DND-41 (cell line): ENCODE measurements around the gene DRC3.

Experiments
- ATAC-seq: fragments of 200-7000 bp; cut with Tn5 transposase; 3 replicates; pipeline ENCODE4 v1.9.1; 2021; ENCODE audit warnings: low read depth; ENCODE audit not compliant: insufficient read depth
- DNase-seq: peaks from one replicate; pipeline ENCODE4 v3.0.0-alpha.2; 2020
- H2AFZ ChIP-seq: 2 replicates; pipeline ENCODE4 v1.6.0; 2012; ENCODE audit warnings: low read depth, low read length
- H3K27ac ChIP-seq: 2 replicates; pipeline ENCODE4 v1.5.1; 2012; ENCODE audit warnings: low read length, inconsistent platforms
- H3K27me3 ChIP-seq: fragments of 200-600 bp; sonication (generic); 2 replicates; pipeline ENCODE4 v1.6.0; 2012; ENCODE audit warnings: low read length, mild to moderate bottlenecking, inconsistent platforms; ENCODE audit not compliant: insufficient read depth, poor library complexity
- H3K36me3 ChIP-seq: 2 replicates; pipeline ENCODE4 v1.5.1; 2012; ENCODE audit warnings: low read length, inconsistent platforms; ENCODE audit not compliant: insufficient read depth
- H3K4me1 ChIP-seq: 2 replicates; pipeline ENCODE4 v1.5.1; 2012; ENCODE audit warnings: mild to moderate bottlenecking, low read length; ENCODE audit not compliant: insufficient read depth
- H3K4me2 ChIP-seq: 2 replicates; pipeline ENCODE4 v1.6.0; 2012; ENCODE audit warnings: mild to moderate bottlenecking, moderate library complexity, low read length, inconsistent platforms; ENCODE audit not compliant: insufficient read depth
- H3K4me3 ChIP-seq, 2 experiments: fragments of 200-600 bp in 1 of 2; shearing (Covaris generic) in 1 of 2; 2 replicates each; pipeline ENCODE4 v1.5.1; 2012 to 2016; ENCODE audit warnings: inconsistent platforms in 2 of 2, low read length in 2 of 2, mild to moderate bottlenecking in 2 of 2, low read depth in 1 of 2, moderate library complexity in 1 of 2
- H3K79me2 ChIP-seq: 2 replicates; pipeline ENCODE4 v1.6.0; 2012; ENCODE audit warnings: low read length, inconsistent platforms; ENCODE audit not compliant: insufficient read depth
- H3K9ac ChIP-seq: 2 replicates; pipeline ENCODE4 v1.6.0; 2012; ENCODE audit warnings: low read depth, mild to moderate bottlenecking, inconsistent platforms, low read length, moderate library complexity
- H3K9me3 ChIP-seq: 2 replicates; pipeline ENCODE4 v1.5.1; 2012; ENCODE audit warnings: low read length, moderate library complexity, mild to moderate bottlenecking, inconsistent platforms; ENCODE audit not compliant: insufficient read depth, severe bottlenecking
- H4K20me1 ChIP-seq: 2 replicates; pipeline ENCODE4 v1.6.0; 2012; ENCODE audit warnings: low read length; ENCODE audit not compliant: insufficient read depth
- EZH2 ChIP-seq: IDR thresholded peaks from 3 replicates; pipeline ENCODE4 v1.6.1; 2012; ENCODE audit warnings: borderline replicate concordance, low read depth, mild to moderate bottlenecking, moderate library complexity, low read length, inconsistent platforms; ENCODE audit not compliant: severe bottlenecking
- TF ChIP-seq, protein P1 (sequence below): IDR thresholded peaks from 2 replicates; pipeline ENCODE4 v1.5.1; 2012; ENCODE audit warnings: borderline replicate concordance, low read length, moderate library complexity, mild to moderate bottlenecking; ENCODE audit not compliant: poor library complexity, severe bottlenecking; ENCODE audit errors: extremely low read depth

Gene DRC3

DNA sequence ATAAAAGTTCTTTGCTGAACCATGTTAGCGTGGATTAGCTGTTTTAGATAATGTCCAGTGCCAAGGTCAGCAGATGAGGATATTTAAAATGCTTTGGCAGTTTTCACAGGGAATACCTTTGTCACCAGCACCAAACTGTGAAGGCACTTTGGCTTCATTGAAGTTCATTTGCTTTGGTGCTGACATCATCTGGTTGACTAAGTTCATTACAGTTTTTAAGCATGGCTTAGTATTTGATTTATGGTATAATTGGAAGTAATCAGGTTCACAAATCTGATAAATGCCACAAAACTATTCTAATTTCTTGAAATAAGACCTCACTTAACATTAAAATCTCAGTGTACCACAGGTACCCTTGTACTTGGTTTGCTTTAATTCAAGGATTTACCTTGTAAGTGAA is 70.8 kb downstream of the DRC3 start:
- Histone ChIP-seq H3K4me2 (no peak overlapping the region), H4K20me1 (peaks cover 21% of the 10 kb centered on the region), H2AFZ (no peak overlapping the region), H3K27me3 (no peaks in the 10 kb centered on the region), H3K79me2 (peaks cover 58% of the 10 kb centered on the region), H3K9ac (no peak overlapping the region), H3K36me3 (peaks cover 40% of the 10 kb centered on the region), H3K27ac (no peak overlapping the region), H3K4me3 (no peak overlapping the region), H3K9me3 (no peaks in the 10 kb centered on the region), H3K4me1 (peaks cover 28% of the 10 kb centered on the region)
- TF ChIP-seq, protein P1, sequence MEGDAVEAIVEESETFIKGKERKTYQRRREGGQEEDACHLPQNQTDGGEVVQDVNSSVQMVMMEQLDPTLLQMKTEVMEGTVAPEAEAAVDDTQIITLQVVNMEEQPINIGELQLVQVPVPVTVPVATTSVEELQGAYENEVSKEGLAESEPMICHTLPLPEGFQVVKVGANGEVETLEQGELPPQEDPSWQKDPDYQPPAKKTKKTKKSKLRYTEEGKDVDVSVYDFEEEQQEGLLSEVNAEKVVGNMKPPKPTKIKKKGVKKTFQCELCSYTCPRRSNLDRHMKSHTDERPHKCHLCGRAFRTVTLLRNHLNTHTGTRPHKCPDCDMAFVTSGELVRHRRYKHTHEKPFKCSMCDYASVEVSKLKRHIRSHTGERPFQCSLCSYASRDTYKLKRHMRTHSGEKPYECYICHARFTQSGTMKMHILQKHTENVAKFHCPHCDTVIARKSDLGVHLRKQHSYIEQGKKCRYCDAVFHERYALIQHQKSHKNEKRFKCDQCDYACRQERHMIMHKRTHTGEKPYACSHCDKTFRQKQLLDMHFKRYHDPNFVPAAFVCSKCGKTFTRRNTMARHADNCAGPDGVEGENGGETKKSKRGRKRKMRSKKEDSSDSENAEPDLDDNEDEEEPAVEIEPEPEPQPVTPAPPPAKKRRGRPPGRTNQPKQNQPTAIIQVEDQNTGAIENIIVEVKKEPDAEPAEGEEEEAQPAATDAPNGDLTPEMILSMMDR: peak; percentile 30
- TF ChIP-seq EZH2: no peak
- DNase-seq (no peak), ATAC-seq (no peak)

DNA sequence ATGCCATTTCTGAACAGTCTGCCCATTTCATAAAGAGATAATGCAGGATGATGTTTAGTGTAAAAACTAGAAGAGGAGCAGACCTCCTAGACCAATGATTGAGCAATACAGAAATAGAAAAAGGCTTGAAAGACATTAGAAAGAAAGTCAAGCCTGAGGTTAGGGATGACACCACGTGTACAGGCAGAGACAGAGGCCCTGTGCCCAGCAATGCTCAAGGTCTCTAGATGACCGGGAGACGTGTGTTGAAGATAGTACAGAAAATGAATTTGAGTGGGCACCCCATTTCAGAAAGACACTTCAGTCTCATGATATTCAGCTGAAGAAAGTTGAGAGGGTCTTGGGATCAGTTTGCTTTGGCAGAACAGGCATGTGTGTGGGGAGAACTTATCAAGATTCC is 71.9 kb downstream of the DRC3 start:
- DNase-seq: no peak

DNA sequence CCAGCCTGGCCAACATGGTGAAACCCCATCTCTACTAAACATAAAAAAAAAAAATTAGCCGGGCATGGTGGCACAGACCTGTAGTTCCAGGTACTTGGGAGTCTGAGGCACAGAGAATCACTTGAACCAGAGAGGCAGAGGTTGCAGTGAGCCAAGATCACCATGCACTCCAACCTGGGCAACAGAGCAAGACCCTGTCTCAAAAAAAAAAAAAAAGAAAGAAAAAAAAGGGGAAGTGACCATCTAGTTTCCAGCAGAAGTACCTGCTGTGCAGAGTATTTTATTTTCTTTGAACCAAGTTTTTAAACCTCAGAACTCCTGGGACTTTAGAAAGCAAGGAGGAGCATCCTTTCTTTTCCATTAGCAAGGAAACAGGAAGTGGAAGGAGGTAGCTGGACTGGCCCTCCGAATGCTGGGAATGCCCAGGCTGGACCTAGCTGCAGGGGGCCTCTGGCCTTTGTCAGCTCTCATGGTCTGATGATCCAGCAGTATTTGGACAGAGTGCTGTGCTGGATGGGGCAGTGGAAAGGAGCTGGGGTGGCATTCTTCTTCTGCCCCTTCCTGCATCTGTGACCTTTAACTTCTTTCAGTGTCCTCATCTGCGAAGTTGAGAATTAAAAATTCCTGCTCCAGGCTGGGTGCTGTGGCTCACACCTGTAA is 73.2 kb downstream of the DRC3 start:
- H3K4me2 ChIP-seq: no peak overlapping the region
- TF ChIP-seq, protein P1: no peak
- TF ChIP-seq EZH2: no peak
- DNase-seq: no peak

More for the DNA sequence above, 71.9 kb downstream of the DRC3 start:
- Histone ChIP-seq H3K4me3 (no peak overlapping the region), H3K36me3 (peaks cover 43% of the 10 kb centered on the region), H3K27me3 (no peaks in the 10 kb centered on the region), H3K9ac (no peak overlapping the region), H3K9me3 (no peaks in the 10 kb centered on the region), H2AFZ (no peak overlapping the region), H3K79me2 (peaks cover 51% of the 10 kb centered on the region), H3K27ac (no peak overlapping the region), H3K4me1 (peaks cover 28% of the 10 kb centered on the region), H4K20me1 (peaks cover 21% of the 10 kb centered on the region), H3K4me2 (no peak overlapping the region)
- no peak for ATAC-seq
- no peak for TF ChIP-seq EZH2
- TF ChIP-seq, protein P1: no peak

More for the DNA sequence above, 73.2 kb downstream of the DRC3 start:
- Histone ChIP-seq H3K27ac (no peak overlapping the region), H3K79me2 (peaks cover 39% of the 10 kb centered on the region), H3K9ac (no peak overlapping the region), H3K4me1 (peaks cover 20% of the 10 kb centered on the region), H4K20me1 (peaks cover 12% of the 10 kb centered on the region; the same call in 1 of the 2 replicates), H3K9me3 (no peaks in the 10 kb centered on the region), H3K36me3 (peaks cover 52% of the 10 kb centered on the region), H3K4me3 (no peak overlapping the region), H2AFZ (no peak overlapping the region), H3K27me3 (no peaks in the 10 kb centered on the region)
- no peak for ATAC-seq
